HS-5 (cell line): ENCODE measurements around the gene MTG1.
A peak's percentile ranks its signal among the peaks of the same experiment; 100 is the strongest.

Experiments used
- DNase-seq: peaks from one replicate; pipeline ENCODE4 v3.0.0-alpha.2; 2012; ENCODE audit warnings: low read depth

MTG1 gene

DNA sequence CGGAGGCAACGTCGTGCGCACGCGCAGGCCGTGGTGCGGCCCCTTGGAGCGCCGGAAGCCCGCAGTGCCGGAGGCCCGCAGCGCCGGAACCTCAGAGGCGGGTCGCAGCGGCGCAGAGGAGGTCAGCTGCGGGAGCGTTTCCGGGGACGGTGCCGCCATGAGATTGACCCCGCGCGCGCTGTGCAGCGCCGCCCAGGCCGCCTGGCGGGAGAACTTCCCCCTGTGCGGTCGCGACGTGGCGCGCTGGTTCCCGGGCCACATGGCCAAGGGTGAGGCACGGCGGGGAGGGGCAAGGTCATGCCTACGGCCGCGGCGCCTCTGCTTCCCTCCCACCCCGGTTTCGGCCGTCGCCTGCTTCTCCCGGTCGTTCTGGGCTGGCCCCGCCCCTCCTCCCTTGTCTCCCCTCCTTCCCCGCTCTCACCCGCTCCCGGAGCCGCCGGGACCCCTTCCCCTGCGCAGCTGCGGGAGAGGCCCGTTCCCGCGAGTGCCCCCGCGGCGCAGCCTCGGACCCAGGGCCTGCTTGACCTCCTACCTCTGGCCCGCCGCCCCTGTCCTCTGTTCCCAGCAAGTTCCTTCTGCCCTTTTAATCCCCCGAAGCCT lies at the start of gene MTG1:
MTG1 (plus strand) TSS at position 94 of the 600 bp plus-strand sequence; CDS start at position 158, 64 bp downstream.
- peak; percentile 57 for DNase-seq

GRCh38 chr10:133344236-133344635 lies 49.7 kb upstream of the MTG1 start:
- DNase-seq: no peak

DNA sequence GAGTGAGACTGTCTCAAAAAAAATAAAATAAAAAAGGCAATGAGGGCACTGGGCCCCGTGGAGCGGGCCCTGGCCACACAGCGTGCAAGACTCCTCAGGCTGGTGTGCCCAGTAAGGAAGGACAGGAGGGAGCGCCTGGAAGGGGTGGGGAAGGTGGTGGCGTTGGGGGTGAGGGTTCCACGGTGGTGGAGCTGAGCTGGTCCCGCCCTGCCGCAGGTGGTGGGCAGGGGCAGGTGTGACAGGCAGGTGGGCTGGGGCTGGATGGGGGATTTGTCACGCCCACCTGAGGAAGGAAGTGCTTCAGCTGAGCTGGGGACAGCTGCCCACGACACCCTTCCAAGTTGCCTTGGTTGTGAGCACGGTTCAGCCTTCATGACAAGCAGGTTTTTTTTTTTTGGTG lies 47.5 kb upstream of the MTG1 start:
- DNase-seq: no peak

- DNase-seq: no peak
Observed at GRCh38 chr10:133347710-133348517, 46.0 kb upstream of the MTG1 start.

DNA sequence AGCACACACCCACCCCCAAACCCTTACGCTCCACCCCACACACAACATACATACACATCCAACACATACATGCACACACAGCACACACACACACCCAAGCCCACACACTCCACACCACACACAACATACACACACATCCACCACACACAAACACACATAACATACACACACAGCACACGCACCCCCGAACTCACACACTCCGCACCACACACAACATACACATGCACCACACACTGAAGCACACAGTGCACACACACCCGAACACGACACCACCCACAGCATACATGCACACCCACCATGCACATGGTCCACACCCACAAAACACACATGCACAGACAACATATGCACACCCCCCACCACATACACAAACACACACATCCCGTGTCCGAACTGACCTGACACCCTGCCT lies 44.8 kb upstream of the MTG1 start:
- DNase-seq: no peak

DNA sequence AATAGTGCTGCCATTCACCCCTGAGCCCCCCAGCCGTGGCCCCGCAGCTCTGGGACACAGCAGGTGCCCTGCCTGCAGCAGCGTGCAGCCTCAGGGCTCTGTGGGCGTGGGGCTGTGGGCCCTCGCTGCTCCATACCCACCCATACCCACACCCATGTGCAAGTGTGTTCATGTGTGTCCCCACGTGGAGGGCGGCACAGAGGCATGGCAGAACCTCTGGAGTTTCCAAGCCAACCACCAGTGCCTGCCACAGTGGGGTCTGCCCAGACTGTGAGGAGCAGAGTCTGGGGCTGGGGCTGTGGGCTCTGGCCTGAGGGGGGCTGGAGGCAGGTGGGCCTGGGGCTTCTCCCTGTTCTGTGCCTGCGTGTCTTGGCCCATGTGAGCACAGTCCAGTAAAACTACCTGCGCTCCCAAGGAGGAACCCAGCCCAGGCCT lies 44.4 kb upstream of the MTG1 start:
- no peak for DNase-seq

DNA sequence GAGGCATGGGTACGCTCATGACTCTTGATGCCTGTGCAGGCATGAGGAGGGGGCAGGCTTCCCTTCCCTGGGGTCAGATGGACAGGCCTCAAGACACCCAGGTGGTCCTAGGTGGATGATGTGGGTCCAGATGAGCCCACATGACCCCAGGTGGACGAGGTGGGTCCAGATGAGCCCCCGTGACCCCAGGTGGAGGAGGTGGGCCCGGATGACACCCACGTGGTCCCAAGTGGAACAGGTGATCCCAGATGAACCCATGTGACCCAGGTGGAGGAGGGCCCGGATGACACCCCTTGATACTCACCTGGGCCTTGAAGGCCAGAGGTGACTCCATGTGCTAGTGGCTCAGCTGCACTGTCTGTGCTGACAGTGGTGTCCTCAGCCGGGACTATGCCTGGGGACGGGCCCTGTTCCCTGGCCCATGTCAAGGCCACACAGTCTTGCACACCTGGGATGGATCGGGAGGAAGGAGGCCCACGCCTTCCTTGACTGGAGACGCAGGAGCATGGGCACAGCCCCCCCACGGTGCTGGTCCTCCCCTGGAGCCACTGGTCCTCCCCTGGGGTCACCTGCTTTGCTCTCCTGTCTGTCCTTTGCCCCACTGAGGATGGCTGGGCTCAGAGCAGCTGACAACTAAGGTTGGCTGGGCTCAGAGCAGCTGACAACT lies 43.5 kb upstream of the MTG1 start:
- no peak for DNase-seq

DNA sequence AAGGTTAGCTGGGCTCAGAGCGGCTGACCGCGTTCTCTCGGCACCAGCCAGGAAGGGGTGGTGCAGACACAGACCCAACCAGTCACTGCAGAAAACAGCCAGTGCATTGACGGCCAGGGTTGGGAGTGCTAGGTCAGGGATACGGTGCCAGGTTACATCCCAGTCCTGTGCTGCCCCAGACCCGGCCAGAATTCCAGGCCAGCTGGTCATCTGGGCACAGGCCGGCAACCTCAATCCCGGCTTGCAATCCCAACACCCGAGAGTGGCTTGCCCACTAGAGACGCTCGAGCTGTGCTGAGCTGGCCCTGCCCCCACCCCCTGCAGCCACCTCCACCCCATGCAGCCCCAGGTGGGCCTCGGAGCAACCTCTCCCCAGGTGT lies 43.0 kb upstream of the MTG1 start:
- no peak for DNase-seq

- no peak for DNase-seq
Observed at GRCh38 chr10:133351408-133352318, 42.3 kb upstream of the MTG1 start.

- DNase-seq: no peak
Observed at GRCh38 chr10:133353202-133353959, 40.6 kb upstream of the MTG1 start.

GRCh38 chr10:133353988-133354605 lies 39.9 kb upstream of the MTG1 start:
- DNase-seq: no peak

- DNase-seq: no peak
Observed at GRCh38 chr10:133354672-133355240, 39.2 kb upstream of the MTG1 start.

- DNase-seq: no peak
Observed at GRCh38 chr10:133355266-133355665, 38.7 kb upstream of the MTG1 start.

DNA sequence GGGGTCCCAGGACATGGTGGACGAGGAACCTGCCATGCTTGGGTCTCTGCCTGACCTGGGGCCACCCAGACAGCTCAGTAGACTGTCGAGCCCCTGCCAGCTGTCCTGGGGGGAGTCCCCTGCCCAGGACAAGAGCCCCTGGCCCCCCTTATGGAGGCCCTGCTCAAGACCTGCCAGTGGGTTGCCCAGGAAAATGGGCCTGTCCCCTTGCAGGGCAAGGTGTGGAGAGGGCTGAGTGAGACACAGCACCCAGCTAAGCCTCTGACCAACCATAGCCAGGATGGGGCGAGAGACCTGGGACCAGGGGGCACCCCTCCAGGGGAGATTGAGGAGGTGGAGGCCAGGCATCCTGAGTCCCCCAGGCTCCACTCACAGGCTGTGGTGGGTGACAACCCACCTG lies 38.0 kb upstream of the MTG1 start:
- DNase-seq: no peak

DNA sequence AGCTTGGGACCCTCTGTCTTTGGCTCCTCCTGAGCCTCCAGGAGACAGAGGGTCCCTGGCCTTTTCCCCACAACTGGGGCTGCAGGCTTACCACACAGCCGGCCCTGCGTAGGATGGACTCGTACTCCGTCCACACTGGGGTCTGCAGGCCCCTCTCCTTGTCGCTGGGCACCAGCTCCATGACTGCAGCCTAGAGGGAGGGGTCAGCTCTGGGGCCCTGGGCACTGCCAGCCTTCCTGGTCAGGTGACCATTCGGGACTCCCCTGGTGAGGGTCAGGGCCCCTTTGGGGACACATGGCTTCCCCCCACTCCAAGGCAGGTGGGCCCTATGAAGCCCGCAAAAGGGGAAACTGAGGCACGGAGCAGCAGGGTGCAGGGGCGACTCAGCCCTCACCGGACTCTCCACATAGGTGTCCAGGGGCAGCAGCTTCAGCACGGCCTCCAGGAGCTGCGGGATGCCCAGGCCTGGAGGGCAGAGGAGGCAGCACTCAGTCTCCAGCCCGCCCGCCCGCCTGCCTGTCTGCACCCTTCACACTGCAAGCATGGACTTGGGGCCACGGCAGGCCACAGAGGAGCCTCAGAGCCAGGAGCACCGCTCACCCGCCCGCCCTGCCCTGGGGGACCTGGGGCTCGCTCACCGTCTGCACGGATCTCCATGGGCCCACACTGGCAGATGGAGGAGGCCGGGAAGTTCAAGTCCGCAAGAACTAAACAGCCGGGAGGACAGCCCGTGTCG lies 37.2 kb upstream of the MTG1 start:
- no peak for DNase-seq

DNA sequence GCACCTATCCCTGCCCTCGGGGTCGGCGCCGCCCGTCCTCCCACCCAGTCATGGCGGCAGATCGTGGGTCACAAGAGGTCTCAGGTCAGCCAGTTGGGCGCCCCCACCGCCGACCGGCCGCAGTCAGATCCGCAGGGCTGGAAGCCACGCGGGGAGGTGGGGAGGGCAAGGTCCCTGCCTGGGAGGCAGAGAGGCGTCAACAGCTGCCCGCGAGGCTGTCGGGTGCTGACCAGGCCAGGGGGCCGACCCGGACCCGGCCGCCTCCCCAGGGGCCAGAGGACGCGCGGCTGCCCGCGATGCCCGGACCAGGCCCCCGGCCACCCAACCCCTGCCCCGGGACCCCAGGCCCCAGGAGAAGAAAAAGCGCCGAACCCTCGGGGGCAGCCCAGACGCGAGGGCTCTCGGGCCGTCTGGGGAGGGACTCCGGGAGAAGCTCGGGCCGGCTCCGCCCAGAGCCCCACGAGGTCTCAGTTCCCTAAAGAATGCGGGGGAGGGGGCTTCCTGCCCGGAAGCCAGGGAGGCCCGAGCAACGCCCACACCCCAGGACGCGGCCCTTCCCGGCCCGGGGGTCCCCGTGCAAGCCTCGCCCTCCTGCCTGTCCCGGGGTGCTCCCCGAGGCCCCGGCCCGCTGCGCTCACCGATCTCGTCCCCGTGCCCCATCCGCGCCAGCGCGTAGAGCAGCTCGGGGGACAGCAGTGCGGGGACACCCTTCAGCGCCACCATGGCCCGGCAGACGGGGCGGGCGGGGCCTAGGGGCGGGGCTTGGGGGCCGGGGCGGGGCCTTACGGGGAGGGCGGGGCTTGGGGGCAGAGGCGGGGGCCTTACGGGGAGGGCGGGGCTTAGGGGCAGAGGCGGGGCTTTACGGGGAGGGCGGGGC lies 36.4 kb upstream of the MTG1 start, which contains the start of gene FUOM:
FUOM (minus strand) TSS at position 735 of the 877 bp plus-strand sequence; CDS start at position 723, 12 bp downstream.
- no peak for DNase-seq

GRCh38 chr10:133358162-133358924 lies 35.6 kb upstream of the MTG1 start:
- DNase-seq: no peak

- DNase-seq: no peak
Observed at GRCh38 chr10:133358925-133359310, 35.0 kb upstream of the MTG1 start.
